ENCODE data around the gene ELP4.

GRCh38 chr11:31823644-31824331 lies 314.2 kb downstream of the ELP4 start:
- TF ChIP-seq EZH2 (IDR thresholded peaks at IDR 0.05; ENCODE audit: borderline replicate concordance) (peak; percentile 6), CTCF (IDR thresholded peaks at IDR 0.05; ENCODE audit: poor library complexity) (no peak)
